MM.1S (cell line): ENCODE results near the gene FANCC.

Source experiments
- DNase-seq: peaks from one replicate; pipeline ENCODE4 v3.0.0-alpha.2; 2015
- H2AFZ ChIP-seq: fragments of 300-600 bp; sonication (generic); 2 replicates; pipeline ENCODE4 v1.6.0; 2016; ENCODE audit warnings: antibody characterized with exemption, low read length
- H3F3A ChIP-seq: fragments of 300-600 bp; sonication (generic); 2 replicates; pipeline ENCODE4 v1.6.1; 2016; ENCODE audit warnings: mild to moderate bottlenecking, antibody characterized with exemption, low read length, moderate library complexity, mixed read lengths; ENCODE audit not compliant: insufficient read depth
- H3K27ac ChIP-seq: fragments of 300-600 bp; sonication (generic); 2 replicates; pipeline ENCODE4 v1.5.1; 2016; ENCODE audit warnings: mild to moderate bottlenecking, low read length
- H3K27me3 ChIP-seq: fragments of 300-600 bp; sonication (generic); replicated peaks from 2 replicates; pipeline ENCODE4 v1.6.0; 2016; ENCODE audit warnings: low read length; ENCODE audit not compliant: insufficient read depth
- H3K36me3 ChIP-seq: fragments of 300-600 bp; sonication (generic); replicated peaks from 2 replicates; pipeline ENCODE4 v1.6.1; 2016; ENCODE audit warnings: mild to moderate bottlenecking, low read length, mixed read lengths; ENCODE audit not compliant: insufficient read depth
- H3K4me1 ChIP-seq: fragments of 300-600 bp; sonication (generic); 2 replicates; pipeline ENCODE4 v1.6.1; 2016; ENCODE audit warnings: low read length, mixed read lengths
- H3K4me2 ChIP-seq: fragments of 300-600 bp; sonication (generic); 2 replicates; pipeline ENCODE4 v1.6.0; 2016; ENCODE audit warnings: low read depth, low read length
- H3K4me3 ChIP-seq: fragments of 300-600 bp; sonication (generic); 2 replicates; pipeline ENCODE4 v1.5.1; 2016; ENCODE audit warnings: low read length, mixed read lengths
- H3K79me2 ChIP-seq: fragments of 300-600 bp; sonication (generic); 2 replicates; pipeline ENCODE4 v1.6.1; 2016; ENCODE audit warnings: mixed run types, low read length, mixed read lengths
- H3K9ac ChIP-seq: fragments of 300-600 bp; sonication (generic); 2 replicates; pipeline ENCODE4 v1.6.1; 2016; ENCODE audit warnings: low read length, mixed read lengths
- H3K9me2 ChIP-seq: fragments of 300-600 bp; sonication (generic); replicated peaks from 2 replicates; pipeline ENCODE4 v1.6.1; 2016; ENCODE audit warnings: mild to moderate bottlenecking, low read length, mixed read lengths; ENCODE audit not compliant: insufficient read depth
- H3K9me3 ChIP-seq: fragments of 300-600 bp; sonication (generic); replicated peaks from 2 replicates; pipeline ENCODE4 v1.6.1; 2016; ENCODE audit warnings: mild to moderate bottlenecking, low read length, mixed read lengths; ENCODE audit not compliant: insufficient read depth
- H4K20me1 ChIP-seq: fragments of 300-600 bp; sonication (generic); 2 replicates; pipeline ENCODE4 v1.6.1; 2016; ENCODE audit warnings: mild to moderate bottlenecking, low read length, moderate library complexity, mixed read lengths; ENCODE audit not compliant: insufficient read depth
- EZH2 ChIP-seq: fragments of 300-600 bp; sonication (generic); optimal IDR thresholded peaks from 2 replicates; pipeline ENCODE3; 2017; ENCODE audit warnings: low read depth, mild to moderate bottlenecking, antibody characterized with exemption, low read length, mixed read lengths
- EZH2phosphoT487 ChIP-seq: fragments of 300-600 bp; sonication (generic); IDR thresholded peaks from 2 replicates; pipeline ENCODE4 v1.6.1; 2018; ENCODE audit warnings: antibody characterized with exemption, low read length
- TF ChIP-seq, protein P1 (sequence below): fragments of 300-600 bp; sonication (generic); IDR thresholded peaks from 2 replicates; pipeline ENCODE4 v1.5.1; 2016; ENCODE audit warnings: antibody characterized with exemption, low read length, mixed read lengths

FANCC gene

DNA sequence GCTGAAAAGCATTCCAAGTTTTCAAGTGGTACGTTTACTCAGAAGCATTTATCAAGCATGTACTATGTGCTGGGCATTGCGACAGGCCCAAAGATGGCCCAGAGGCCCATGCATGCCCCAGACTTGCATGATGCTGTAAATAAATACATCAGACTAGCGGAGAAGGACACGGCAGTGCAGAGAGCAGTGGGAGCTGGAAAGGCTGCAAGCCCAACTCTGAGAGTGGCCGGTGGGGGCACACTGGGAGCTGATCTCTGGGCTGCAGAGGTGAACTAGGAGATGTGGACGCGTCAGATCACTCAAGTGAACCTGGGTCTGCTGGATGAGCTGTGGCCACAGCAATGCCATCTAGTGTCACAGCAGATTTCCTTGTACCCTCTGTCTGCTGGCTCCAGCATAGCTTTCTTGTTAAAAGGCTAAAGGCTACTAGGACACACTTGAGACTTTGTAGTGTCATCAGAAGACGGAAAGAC is 246.9 kb downstream of the FANCC start:
- Histone ChIP-seq H3K9ac (no peak overlapping the region), H3K9me2 (no peaks in the 10 kb centered on the region), H4K20me1 (no peaks in the 10 kb centered on the region), H3K4me1 (no peaks in the 10 kb centered on the region), H3F3A (no peaks in the 10 kb centered on the region), H3K36me3 (no peaks in the 10 kb centered on the region), H2AFZ (no peak overlapping the region), H3K9me3 (no peaks in the 10 kb centered on the region), H3K27me3 (no peaks in the 10 kb centered on the region), H3K79me2 (0 out of 2 replicates have a peak, but pooled peaks cover 4% of the 10 kb centered on the region), H3K27ac (no peak overlapping the region), H3K4me2 (no peak overlapping the region), H3K4me3 (no peak overlapping the region)
- TF ChIP-seq EZH2 (no peak), EZH2phosphoT487 (no peak)
- TF ChIP-seq, protein P1, sequence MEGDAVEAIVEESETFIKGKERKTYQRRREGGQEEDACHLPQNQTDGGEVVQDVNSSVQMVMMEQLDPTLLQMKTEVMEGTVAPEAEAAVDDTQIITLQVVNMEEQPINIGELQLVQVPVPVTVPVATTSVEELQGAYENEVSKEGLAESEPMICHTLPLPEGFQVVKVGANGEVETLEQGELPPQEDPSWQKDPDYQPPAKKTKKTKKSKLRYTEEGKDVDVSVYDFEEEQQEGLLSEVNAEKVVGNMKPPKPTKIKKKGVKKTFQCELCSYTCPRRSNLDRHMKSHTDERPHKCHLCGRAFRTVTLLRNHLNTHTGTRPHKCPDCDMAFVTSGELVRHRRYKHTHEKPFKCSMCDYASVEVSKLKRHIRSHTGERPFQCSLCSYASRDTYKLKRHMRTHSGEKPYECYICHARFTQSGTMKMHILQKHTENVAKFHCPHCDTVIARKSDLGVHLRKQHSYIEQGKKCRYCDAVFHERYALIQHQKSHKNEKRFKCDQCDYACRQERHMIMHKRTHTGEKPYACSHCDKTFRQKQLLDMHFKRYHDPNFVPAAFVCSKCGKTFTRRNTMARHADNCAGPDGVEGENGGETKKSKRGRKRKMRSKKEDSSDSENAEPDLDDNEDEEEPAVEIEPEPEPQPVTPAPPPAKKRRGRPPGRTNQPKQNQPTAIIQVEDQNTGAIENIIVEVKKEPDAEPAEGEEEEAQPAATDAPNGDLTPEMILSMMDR = no peak
- no peak for DNase-seq

DNA sequence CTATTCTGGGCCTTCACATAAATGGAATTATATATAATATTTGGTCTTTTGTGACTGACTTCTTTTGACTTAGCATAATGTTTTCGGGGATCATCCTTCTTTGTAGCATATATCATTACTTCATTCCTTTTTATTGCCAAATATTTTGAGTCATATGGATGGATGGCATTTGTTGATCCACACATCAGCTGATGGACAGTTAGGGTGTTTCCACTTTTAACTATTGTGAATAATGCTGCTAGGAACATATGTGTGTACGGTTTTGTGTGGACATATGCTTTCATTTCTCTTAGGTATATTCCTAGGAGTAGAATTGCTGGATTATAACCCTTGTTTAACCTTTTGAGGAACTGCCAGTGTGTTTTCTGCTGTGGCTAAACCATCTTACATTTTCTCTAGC is 249.6 kb downstream of the FANCC start:
- Histone ChIP-seq H4K20me1 (no peaks in the 10 kb centered on the region), H3K4me2 (no peak overlapping the region), H2AFZ (no peak overlapping the region), H3K4me1 (no peaks in the 10 kb centered on the region), H3K9me2 (no peaks in the 10 kb centered on the region), H3F3A (no peaks in the 10 kb centered on the region), H3K27me3 (no peaks in the 10 kb centered on the region), H3K9me3 (no peaks in the 10 kb centered on the region), H3K36me3 (no peaks in the 10 kb centered on the region), H3K79me2 (0 out of 2 replicates have a peak, but pooled peaks cover 4% of the 10 kb centered on the region), H3K4me3 (no peak overlapping the region), H3K9ac (no peak overlapping the region), H3K27ac (no peak overlapping the region)
- no peak for DNase-seq
- TF ChIP-seq, protein P1 = no peak

DNA sequence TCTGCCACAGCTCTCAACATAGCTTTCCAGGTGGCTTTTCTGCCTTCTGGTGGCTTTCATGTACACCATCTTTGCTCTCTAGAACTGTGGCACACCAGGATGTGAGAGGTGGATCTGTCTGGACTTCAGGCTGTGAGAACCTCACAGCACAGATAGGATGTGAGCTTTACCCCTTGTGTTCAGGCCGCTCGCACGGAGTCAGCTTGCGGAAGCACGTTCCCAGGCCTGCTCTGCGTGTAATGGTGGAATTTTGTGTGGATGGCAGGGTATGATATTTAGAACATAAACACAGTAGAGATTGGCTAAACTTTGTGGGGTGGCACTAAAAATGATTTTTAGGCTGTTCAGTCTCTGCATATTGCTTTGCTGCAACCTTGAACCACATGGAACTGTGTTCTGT is 250.5 kb downstream of the FANCC start:
- Histone ChIP-seq H3K9ac (no peak overlapping the region), H3K9me2 (no peaks in the 10 kb centered on the region), H2AFZ (no peak overlapping the region), H3K27ac (no peak overlapping the region), H3F3A (no peaks in the 10 kb centered on the region), H3K27me3 (no peaks in the 10 kb centered on the region), H3K4me2 (no peak overlapping the region), H4K20me1 (no peaks in the 10 kb centered on the region), H3K36me3 (no peaks in the 10 kb centered on the region), H3K9me3 (no peaks in the 10 kb centered on the region), H3K4me3 (no peak overlapping the region), H3K4me1 (no peaks in the 10 kb centered on the region), H3K79me2 (0 out of 2 replicates have a peak, but pooled peaks cover 4% of the 10 kb centered on the region)
- TF ChIP-seq, protein P1 = no peak
- TF ChIP-seq EZH2phosphoT487 (no peak), EZH2 (no peak)
- DNase-seq = no peak

DNA sequence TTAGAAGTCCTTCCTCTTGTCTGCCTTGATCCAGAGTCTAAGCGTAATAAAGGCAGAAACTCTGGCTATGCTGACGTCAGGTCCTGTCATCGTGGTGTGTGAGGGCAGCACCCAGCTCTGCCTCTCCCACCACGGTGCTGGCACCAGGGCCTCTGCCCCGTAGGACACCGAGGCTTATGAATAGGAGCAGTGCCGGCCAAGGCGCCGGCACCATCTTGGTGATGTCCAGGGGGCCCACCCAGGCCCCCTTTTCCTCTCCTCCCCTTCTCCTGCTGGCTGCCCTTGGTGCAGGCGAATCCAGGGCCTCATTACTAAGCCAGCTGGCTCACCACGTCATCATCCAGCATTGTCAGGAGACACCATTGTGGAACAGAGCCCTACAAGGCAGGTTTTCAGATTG is 252.3 kb downstream of the FANCC start:
- DNase-seq = no peak
- Histone ChIP-seq H3K27me3 (no peaks in the 10 kb centered on the region), H3K36me3 (no peaks in the 10 kb centered on the region), H3K9ac (no peak overlapping the region), H3K4me3 (no peak overlapping the region), H3K9me3 (no peaks in the 10 kb centered on the region), H4K20me1 (no peaks in the 10 kb centered on the region), H3K4me1 (no peaks in the 10 kb centered on the region), H3K9me2 (no peaks in the 10 kb centered on the region), H3K27ac (no peak overlapping the region), H3K4me2 (no peak overlapping the region), H3K79me2 (0 out of 2 replicates have a peak, but pooled peaks cover 4% of the 10 kb centered on the region), H3F3A (no peaks in the 10 kb centered on the region), H2AFZ (no peak overlapping the region)
- TF ChIP-seq EZH2 (no peak), EZH2phosphoT487 (no peak)
- TF ChIP-seq, protein P1 = no peak
